MCF 10A (cell line): ENCODE results near the gene TBX2. TPM values are rescaled to one million over a fixed set of nuclear protein-coding genes. Genes with fewer than 3 reads are reported as not detected.

Source experiments
- BruUV-seq: library from RNA; stranded (reverse); fragments of 400-500 nt; replicated peaks from 2 replicates; lab custom pipeline; 2021; lab: Mats Ljungman, UMichigan
- CTCF ChIA-PET: fragments of 300-600 bp; sonication (Branson Sonifier 250); formaldehyde crosslinking; extraction: SDS; loops from one replicate; lab custom pipeline; 2021; ENCODE audit warnings: antibody characterized with exemption, inconsistent platforms; lab: Yijun Ruan, JAX
- POLR2A ChIA-PET: fragments of 300-600, 350-650 bp; sonication (Branson Sonifier 250); formaldehyde crosslinking; extraction: SDS; loops from one replicate; lab custom pipeline; 2020; ENCODE audit warnings: antibody characterized with exemption, inconsistent platforms; lab: Yijun Ruan, JAX
- DNase-seq: peaks from one replicate; pipeline ENCODE4 v3.0.0-alpha.2; 2018; ENCODE audit not compliant: unreplicated experiment
- H3K27ac Mint-ChIP-seq: one replicate; pipeline ENCODE4 v1.8.0; 2022; ENCODE audit warnings: mild to moderate bottlenecking, low read depth, mixed read lengths; ENCODE audit not compliant: unreplicated experiment
- H3K27me3 Mint-ChIP-seq: one replicate; pipeline ENCODE4 v1.8.0; 2022; ENCODE audit warnings: mixed read lengths; ENCODE audit not compliant: insufficient read depth, unreplicated experiment
- H3K36me3 Mint-ChIP-seq: one replicate; pipeline ENCODE4 v1.8.0; 2022; ENCODE audit warnings: mild to moderate bottlenecking, moderate library complexity, mixed read lengths; ENCODE audit not compliant: insufficient read depth, unreplicated experiment
- H3K4me1 Mint-ChIP-seq: one replicate; pipeline ENCODE4 v1.8.0; 2022; ENCODE audit warnings: mixed read lengths; ENCODE audit not compliant: insufficient read depth, unreplicated experiment
- H3K4me3 Mint-ChIP-seq: one replicate; pipeline ENCODE4 v1.8.0; 2022; ENCODE audit warnings: mild to moderate bottlenecking, moderate library complexity, mixed read lengths; ENCODE audit not compliant: unreplicated experiment
- H3K9me3 Mint-ChIP-seq: one replicate; pipeline ENCODE4 v1.8.0; 2022; ENCODE audit warnings: mixed read lengths; ENCODE audit not compliant: unreplicated experiment
- intact Hi-C: fragments of 100-400 bp; cut with micrococcal nuclease; formaldehyde crosslinking; loops from 2 replicates; pipeline ENCODE4 v1.14.1; 2022
- total RNA-seq: library from RNA; stranded (reverse); gene quantifications from 2 replicates; pipeline ENCODE4 v1.2.3, GENCODE V29; 2022
- TF ChIP-seq, protein P1 (sequence below): fragments of 200-600 bp; IDR thresholded peaks from one replicate; pipeline ENCODE4 v1.8.0; 2022; ENCODE audit warnings: antibody characterized with exemption, mild to moderate bottlenecking; ENCODE audit not compliant: unreplicated experiment

TBX2 gene
- total RNA-seq, 1 experiment from 2014 or later, result 1.5 TPM

DNA sequence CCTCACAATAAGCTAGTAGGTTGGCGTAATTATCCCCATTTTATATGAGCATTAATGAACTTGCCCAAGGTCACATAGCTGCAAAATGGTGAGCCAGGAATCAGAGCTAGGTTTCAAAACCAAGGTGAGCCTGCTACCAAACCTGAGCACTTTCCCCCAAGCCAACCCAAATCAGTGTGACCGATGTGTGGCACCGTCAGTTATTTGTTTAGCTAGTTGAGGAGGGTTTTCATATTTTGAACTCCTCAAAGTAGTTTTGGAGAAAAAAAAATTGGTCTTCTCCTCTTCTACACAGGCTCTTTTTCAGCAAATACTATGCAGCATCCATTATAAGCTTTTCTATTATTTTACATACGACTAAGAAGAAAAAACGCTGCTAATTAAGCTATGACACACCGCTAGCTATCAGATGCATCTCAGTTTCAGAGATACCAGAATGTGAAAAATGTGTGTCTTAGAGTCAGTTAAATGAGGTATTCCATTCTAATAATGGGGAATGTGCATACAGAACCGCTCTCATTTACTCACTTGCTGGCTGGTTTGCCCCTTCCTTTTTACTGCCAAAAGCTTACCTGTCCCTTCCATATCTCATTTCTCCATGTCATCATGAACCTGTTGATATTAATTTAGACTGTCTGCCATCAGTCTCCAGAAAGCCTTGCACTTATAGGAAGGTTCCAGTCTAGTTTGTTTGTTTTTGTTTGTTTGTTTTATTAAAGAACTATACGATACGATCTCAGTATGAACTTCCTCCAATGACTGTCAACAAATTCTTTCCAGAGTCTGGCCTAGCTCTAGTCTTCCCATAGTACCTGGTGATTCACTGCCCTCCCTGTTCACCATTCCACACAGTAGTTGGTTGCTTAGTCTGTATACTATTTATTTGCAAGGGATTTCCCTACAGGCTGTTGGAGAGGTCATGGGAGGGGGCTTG is 50.3 kb downstream of the TBX2 start:
- Mint-ChIP-seq H3K4me3 (no peak overlapping the region), H3K9me3 (peaks cover 7% of the 10 kb centered on the region), H3K4me1 (no peaks in the 10 kb centered on the region), H3K27ac (no peak overlapping the region), H3K27me3 (no peaks in the 10 kb centered on the region), H3K36me3 (no peaks in the 10 kb centered on the region)
- intact Hi-C loops, result no loop called here
- no peak for DNase-seq
- TF ChIP-seq, protein P1, sequence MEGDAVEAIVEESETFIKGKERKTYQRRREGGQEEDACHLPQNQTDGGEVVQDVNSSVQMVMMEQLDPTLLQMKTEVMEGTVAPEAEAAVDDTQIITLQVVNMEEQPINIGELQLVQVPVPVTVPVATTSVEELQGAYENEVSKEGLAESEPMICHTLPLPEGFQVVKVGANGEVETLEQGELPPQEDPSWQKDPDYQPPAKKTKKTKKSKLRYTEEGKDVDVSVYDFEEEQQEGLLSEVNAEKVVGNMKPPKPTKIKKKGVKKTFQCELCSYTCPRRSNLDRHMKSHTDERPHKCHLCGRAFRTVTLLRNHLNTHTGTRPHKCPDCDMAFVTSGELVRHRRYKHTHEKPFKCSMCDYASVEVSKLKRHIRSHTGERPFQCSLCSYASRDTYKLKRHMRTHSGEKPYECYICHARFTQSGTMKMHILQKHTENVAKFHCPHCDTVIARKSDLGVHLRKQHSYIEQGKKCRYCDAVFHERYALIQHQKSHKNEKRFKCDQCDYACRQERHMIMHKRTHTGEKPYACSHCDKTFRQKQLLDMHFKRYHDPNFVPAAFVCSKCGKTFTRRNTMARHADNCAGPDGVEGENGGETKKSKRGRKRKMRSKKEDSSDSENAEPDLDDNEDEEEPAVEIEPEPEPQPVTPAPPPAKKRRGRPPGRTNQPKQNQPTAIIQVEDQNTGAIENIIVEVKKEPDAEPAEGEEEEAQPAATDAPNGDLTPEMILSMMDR, result no peak
- ChIA-PET POLR2A (interaction anchor here (0.7 kb wide), 1 partner anchor 101 kb away, joined by 6 read pairs; no protein-coding TSS in a partner anchor), CTCF (interaction anchor here (0.6 kb wide), 1 partner anchor 160 kb away, joined by 3 read pairs; no protein-coding TSS in a partner anchor)
- no TSS peak for BruUV-seq

- no peak for DNase-seq
- Mint-ChIP-seq H3K4me1 (no peaks in the 10 kb centered on the region), H3K4me3 (no peak overlapping the region), H3K27me3 (no peaks in the 10 kb centered on the region), H3K9me3 (peaks cover 12% of the 10 kb centered on the region), H3K27ac (no peak overlapping the region), H3K36me3 (no peaks in the 10 kb centered on the region)
- ChIA-PET POLR2A (interaction anchor here (0.6 kb wide), 1 partner anchor 46 kb away, joined by 4 read pairs; no protein-coding TSS in a partner anchor), CTCF (interaction anchor here (0.6 kb wide), 1 partner anchor 422 kb away, joined by 3 read pairs; no protein-coding TSS in a partner anchor)
- no TSS peak for BruUV-seq
- TF ChIP-seq, protein P1, result no peak
- intact Hi-C loops, result no loop called here
Observed at GRCh38 chr17:61450641-61451537, 51.2 kb downstream of the TBX2 start.

DNA sequence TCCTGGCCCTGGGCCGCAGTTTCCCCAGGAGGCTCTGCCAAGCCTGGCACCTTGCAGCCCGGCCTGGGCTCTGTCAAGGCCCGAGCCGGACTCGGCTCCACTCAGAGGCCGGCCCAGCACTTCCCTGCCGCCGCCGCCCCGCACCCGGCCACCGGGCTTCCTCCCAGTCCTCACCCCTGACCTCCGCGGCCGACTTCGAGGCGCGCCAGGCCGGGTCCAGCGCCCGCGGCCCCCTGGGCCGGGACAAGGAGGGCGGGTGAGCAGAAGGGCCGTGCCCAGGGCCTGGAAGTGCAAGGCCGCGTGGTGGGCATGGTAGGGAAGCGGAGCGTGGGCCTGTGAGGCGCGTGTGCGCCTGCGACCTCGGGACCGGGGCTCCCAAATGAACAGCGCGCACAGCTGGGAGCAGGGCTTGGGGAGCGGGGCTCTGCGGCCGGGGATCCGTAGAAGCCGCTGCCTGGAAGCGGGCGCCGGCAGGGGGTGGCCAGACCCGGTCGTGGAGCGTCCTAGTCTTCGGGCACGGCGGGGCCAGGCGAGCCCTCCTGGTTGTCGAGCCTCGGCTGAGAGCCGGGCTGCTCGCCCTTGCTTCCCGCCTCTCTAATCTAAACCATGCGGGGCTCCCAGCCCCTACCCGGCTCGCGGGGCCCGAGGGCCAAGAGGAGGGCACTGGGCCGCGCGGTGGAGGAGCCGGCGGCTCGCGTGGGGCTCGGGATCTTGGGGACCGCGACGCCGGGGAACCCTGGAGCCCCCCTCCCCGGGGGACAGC is 52.1 kb downstream of the TBX2 start:
- no peak overlapping the region for H3K27ac Mint-ChIP-seq
- POLR2A ChIA-PET, result no interaction called here
- TF ChIP-seq, protein P1, result no peak
- no peaks in the 10 kb centered on the region for H3K36me3 Mint-ChIP-seq
- intact Hi-C loops, result no loop called here
- BruUV-seq, result no TSS peak
- no peaks in the 10 kb centered on the region for H3K4me1 Mint-ChIP-seq
- DNase-seq, result no peak
- no peaks in the 10 kb centered on the region for H3K27me3 Mint-ChIP-seq
- H3K4me3 Mint-ChIP-seq, result no peak overlapping the region
- peaks cover 12% of the 10 kb centered on the region for H3K9me3 Mint-ChIP-seq
- CTCF ChIA-PET, result no interaction called here
